B cell (primary cell): ENCODE results near the gene FAF1. TPM values are rescaled to one million over a fixed set of nuclear protein-coding genes. Genes with fewer than 3 reads are reported as not detected.

Experiments used
- ATAC-seq: fragments of 200-7000 bp; cut with Tn5 transposase; one replicate; pipeline ENCODE4 v1.10.0; 2021; ENCODE audit warnings: low read depth, mild to moderate bottlenecking, moderate number of reproducible peaks, moderate library complexity
- CTCF ChIA-PET: fragments of 350-600 bp; sonication (Branson Sonifier 250); formaldehyde crosslinking; loops from one replicate; lab custom pipeline; 2021; ENCODE audit warnings: antibody characterized with exemption, inconsistent platforms; lab: Charles Lee
- POLR2A ChIA-PET: fragments of 350-600 bp; sonication (Branson Sonifier 250); formaldehyde crosslinking; loops from one replicate; lab custom pipeline; 2021; ENCODE audit warnings: antibody characterized with exemption; lab: Charles Lee
- DNase-seq: peaks from one replicate; pipeline ENCODE4 v3.0.0; 2013
- H2AFZ ChIP-seq: 2 replicates; pipeline ENCODE4 v1.6.1; 2012; ENCODE audit warnings: mild to moderate bottlenecking, low read depth, low read length; ENCODE audit not compliant: insufficient read depth, poor library complexity, severe bottlenecking
- H3K27ac ChIP-seq, 2 donors: 1 replicate in 1 of 2; 2 replicates in 1 of 2; pipeline ENCODE4 v1.5.1; 2012 to 2013; ENCODE audit warnings: low read length in 2 of 2, mild to moderate bottlenecking in 2 of 2, moderate library complexity in 1 of 2
- H3K27me3 ChIP-seq, 4 experiments: fragments of 200-600 bp in 1 of 4; sonication (generic) in 1 of 4; replicated peaks in 1 of 4; 1 replicate in 2 of 4; 2 replicates in 2 of 4; pipeline versions ENCODE4 v1.6.1 to v1.7.0; 2013 to 2016; ENCODE audit warnings: low read length in 3 of 4, mild to moderate bottlenecking in 2 of 4, mixed read lengths in 1 of 4, moderate library complexity in 1 of 4; ENCODE audit not compliant: insufficient read depth in 4 of 4, control insufficient read depth in 3 of 4; ENCODE audit errors: control extremely low read depth in 1 of 4
- H3K36me3 ChIP-seq, 2 experiments: replicated peaks in 1 of 2; 1 replicate in 1 of 2; 2 replicates in 1 of 2; pipeline versions ENCODE4 v1.6.1 to v1.7.1; 2013; ENCODE audit warnings: low read length in 1 of 2; ENCODE audit not compliant: insufficient read depth in 2 of 2, control insufficient read depth in 1 of 2; ENCODE audit errors: control extremely low read depth in 1 of 2, extremely low read depth in 1 of 2
- H3K4me1 ChIP-seq, 2 donors: fragments of 200-600 bp in 1 of 2; sonication (generic) in 1 of 2; 1 replicate in 1 of 2; 2 replicates in 1 of 2; pipeline versions ENCODE4 v1.5.1 to v1.6.1; 2013 to 2017; ENCODE audit warnings: low read length in 2 of 2; ENCODE audit not compliant: control insufficient read depth in 2 of 2, insufficient read depth in 2 of 2
- H3K4me2 ChIP-seq: replicated peaks from 2 replicates; pipeline ENCODE3; 2012; ENCODE audit warnings: mild to moderate bottlenecking, low read depth, low read length; ENCODE audit not compliant: poor library complexity, severe bottlenecking
- H3K4me3 ChIP-seq, 5 experiments: fragments of 200-600 bp in 1 of 5; sonication (generic) in 1 of 5; 1 replicate in 3 of 5; 2 replicates in 2 of 5; pipeline versions ENCODE4 v1.5.1 to v1.7.0; 2011 to 2016; ENCODE audit warnings: low read length in 4 of 5, mild to moderate bottlenecking in 4 of 5, low read depth in 2 of 5, control low read depth in 1 of 5, moderate library complexity in 1 of 5; ENCODE audit not compliant: insufficient read depth in 1 of 5; ENCODE audit errors: control extremely low read depth in 1 of 5, extremely low read depth in 1 of 5
- H3K79me2 ChIP-seq: fragments of 200-600 bp; sonication (generic); one replicate; pipeline ENCODE4 v1.6.0; 2016; ENCODE audit warnings: low read length; ENCODE audit not compliant: control insufficient read depth, insufficient read depth
- H3K9ac ChIP-seq: fragments of 200-600 bp; sonication (generic); 2 replicates; pipeline ENCODE4 v1.6.1; 2017; ENCODE audit warnings: mild to moderate bottlenecking, low read length, moderate library complexity
- H3K9me3 ChIP-seq, 3 donors: one replicate each; pipeline versions ENCODE4 v1.6.1 to v1.7.1; 2013; ENCODE audit warnings: low read length in 2 of 3; ENCODE audit not compliant: control insufficient read depth in 2 of 3, insufficient read depth in 1 of 3; ENCODE audit errors: control extremely low read depth in 1 of 3
- H4K20me1 ChIP-seq: 2 replicates; pipeline ENCODE4 v1.6.0; 2012; ENCODE audit warnings: mild to moderate bottlenecking, low read length; ENCODE audit not compliant: insufficient read depth, control insufficient read depth, poor library complexity, severe bottlenecking
- H3K27ac Mint-ChIP-seq: one replicate; pipeline ENCODE4 v1.8.0; 2021; ENCODE audit warnings: mixed read lengths
- H3K27me3 Mint-ChIP-seq: one replicate; pipeline ENCODE4 v1.8.0; 2021; ENCODE audit warnings: mixed read lengths
- H3K4me1 Mint-ChIP-seq: one replicate; pipeline ENCODE4 v1.8.0; 2021; ENCODE audit warnings: mixed read lengths
- H3K4me3 Mint-ChIP-seq: one replicate; pipeline ENCODE4 v1.8.0; 2021; ENCODE audit warnings: mixed read lengths
- H3K9me3 Mint-ChIP-seq: one replicate; pipeline ENCODE4 v1.8.0; 2022; ENCODE audit warnings: mixed read lengths; ENCODE audit not compliant: insufficient read depth
- CTCF ChIP-seq: fragments of 200-600 bp; IDR thresholded peaks from one replicate; pipeline ENCODE4 v1.8.0; 2022; ENCODE audit warnings: antibody characterized with exemption, mild to moderate bottlenecking
- EZH2 ChIP-seq: IDR thresholded peaks from 2 replicates; pipeline ENCODE4 v1.6.1; 2012; ENCODE audit warnings: borderline replicate concordance, low read depth, mild to moderate bottlenecking, moderate library complexity, low read length; ENCODE audit not compliant: insufficient read depth, poor library complexity, severe bottlenecking
- WGBS: methylation state at CpG from one replicate; pipeline ENCODE4 v1.1.5; 2013; ENCODE audit warnings: missing lambda C conversion rate; ENCODE audit not compliant: insufficient coverage; 5-methylcytosine and 5-hydroxymethylcytosine counted together
- intact Hi-C: fragments of 100-400 bp; cut with micrococcal nuclease; formaldehyde crosslinking; loops from one replicate; pipeline ENCODE4 v1.10.0; 2022
- polyA plus RNA-seq: library from polyadenylated mRNA; depleted of rRNA; stranded (reverse); fragments of >200 nt; gene quantifications from 2 replicates; pipeline ENCODE4 v1.2.3, GENCODE V29; 2012
- total RNA-seq, 2 donors: library from RNA; stranded (reverse); fragments of 120-200 nt in 1 of 2; gene quantifications; 1 replicate in 1 of 2; 2 replicates in 1 of 2; pipeline versions ENCODE4 v1.2.3 to v1.2.4, GENCODE V29; 2013 to 2022

Gene FAF1
- total and polyA plus RNA-seq, 2 donors (not counting 1 experiment from before 2014, with no cell fraction given) = 10.1 to 58.4 TPM

- no peak for TF ChIP-seq CTCF
- no peak for TF ChIP-seq EZH2
- Mint-ChIP-seq H3K4me3 (no peak overlapping the region), H3K27me3 (no peaks in the 10 kb centered on the region), H3K4me1 (no peaks in the 10 kb centered on the region), H3K9me3 (no peaks in the 10 kb centered on the region), H3K27ac (no peak overlapping the region)
- WGBS = 100% methylated on average over 1 of the region's 3 CpGs
- ATAC-seq (no peak), DNase-seq (no peak)
- Histone ChIP-seq H3K27me3 (no peaks in the 10 kb centered on the region), H3K4me3 (no peak overlapping the region), H3K79me2 (no peaks in the 10 kb centered on the region), H3K9me3 (no peaks in the 10 kb centered on the region), H2AFZ (no peak overlapping the region), H4K20me1 (no peaks in the 10 kb centered on the region), H3K27ac (no peak overlapping the region), H3K4me2 (no peak overlapping the region), H3K9ac (no peak overlapping the region), H3K4me1 (no peaks in the 10 kb centered on the region), H3K36me3 (peaks cover 0 to 3% of the 10 kb centered on the region in 2 experiments)
- POLR2A ChIA-PET = no interaction called here
- intact Hi-C loops = no loop called here
- CTCF ChIA-PET = no interaction called here
Measured at GRCh38 chr1:50681931-50682330, 278.1 kb downstream of the FAF1 start.

- no peaks in the 10 kb centered on the region for H3K9me3 Mint-ChIP-seq
- intact Hi-C loops = no loop called here
- ATAC-seq = no peak
- peak overlapping the region; percentile 29 for H3K4me2 ChIP-seq
- no peak for TF ChIP-seq CTCF
- no peak for TF ChIP-seq EZH2
- no peaks in the 10 kb centered on the region for H4K20me1 ChIP-seq
- no peaks in the 10 kb centered on the region for H3K9me3 ChIP-seq
- H3K27me3 Mint-ChIP-seq = no peaks in the 10 kb centered on the region
- H3K4me3 ChIP-seq = no peak overlapping the region
- H3K36me3 ChIP-seq = no peaks in the 10 kb centered on the region
- no peak overlapping the region for H3K4me3 Mint-ChIP-seq
- H3K4me1 Mint-ChIP-seq = peaks cover 17% of the 10 kb centered on the region
- no peak overlapping the region for H3K27ac Mint-ChIP-seq
- peaks cover 0 to 9% of the 10 kb centered on the region in 2 donors for H3K4me1 ChIP-seq
- no CpG with 5 or more reads among the region's 4 CpGs for WGBS
- ChIA-PET POLR2A (no interaction called here), CTCF (no interaction called here)
- no peaks in the 10 kb centered on the region for H3K79me2 ChIP-seq
- DNase-seq = no peak
- no peak overlapping the region for H3K9ac ChIP-seq
- H2AFZ ChIP-seq = no peak overlapping the region
- no peaks in the 10 kb centered on the region for H3K27me3 ChIP-seq
- no peak overlapping the region for H3K27ac ChIP-seq
Measured at GRCh38 chr1:50667710-50668356, 292.2 kb downstream of the FAF1 start.
